Common myeloid progenitor, CD34-positive (primary cell): Measurements from ENCODE around the gene ANO2.

Experiments used
- CTCF ChIA-PET: fragments of 350-600 bp; sonication (Branson Sonifier 250); formaldehyde crosslinking; loops from one replicate; lab custom pipeline; 2021; ENCODE audit warnings: antibody characterized with exemption; lab: Charles Lee
- POLR2A ChIA-PET: fragments of 350-600 bp; sonication (Branson Sonifier 250); formaldehyde crosslinking; loops from one replicate; lab custom pipeline; 2021; ENCODE audit warnings: antibody characterized with exemption; lab: Charles Lee
- DNase-seq, 3 donors: peaks; one replicate each; pipeline versions ENCODE4 v3.0.0 to v3.0.0-alpha.2; 2013
- H3K27ac ChIP-seq, 2 experiments: 1 replicate in 1 of 2; 2 replicates in 1 of 2; pipeline ENCODE4 v1.7.0; 2013; ENCODE audit warnings: inconsistent platforms in 2 of 2, low read length in 2 of 2, mild to moderate bottlenecking in 2 of 2, low read depth in 1 of 2, moderate library complexity in 1 of 2; ENCODE audit not compliant: severe bottlenecking in 2 of 2, insufficient read depth in 1 of 2, poor library complexity in 1 of 2
- H3K27me3 ChIP-seq, 5 experiments: replicated peaks in 2 of 5; 1 replicate in 3 of 5; 2 replicates in 2 of 5; pipeline versions ENCODE4 v1.6.1 to v1.7.0; 2013; ENCODE audit warnings: low read length in 4 of 5, mild to moderate bottlenecking in 2 of 5, moderate library complexity in 2 of 5, inconsistent platforms in 1 of 5; ENCODE audit not compliant: insufficient read depth in 5 of 5, control insufficient read depth in 4 of 5
- H3K36me3 ChIP-seq, 4 experiments: 1 replicate in 2 of 4; 2 replicates in 2 of 4; pipeline versions ENCODE4 v1.6.1 to v1.7.0; 2013; ENCODE audit warnings: low read length in 3 of 4, control low read depth in 1 of 4, mild to moderate bottlenecking in 1 of 4; ENCODE audit not compliant: control insufficient read depth in 4 of 4, insufficient read depth in 4 of 4
- H3K4me1 ChIP-seq, 4 experiments: 1 replicate in 3 of 4; 2 replicates in 1 of 4; pipeline versions ENCODE4 v1.6.1 to v1.7.1; 2013; ENCODE audit warnings: low read length in 3 of 4, mild to moderate bottlenecking in 3 of 4, control low read depth in 1 of 4, inconsistent platforms in 1 of 4, moderate library complexity in 1 of 4; ENCODE audit not compliant: control insufficient read depth in 4 of 4, insufficient read depth in 4 of 4; ENCODE audit errors: control extremely low read depth in 1 of 4
- H3K4me3 ChIP-seq, 7 experiments: 1 replicate in 4 of 7; 2 replicates in 3 of 7; pipeline versions ENCODE4 v1.5.1 to v1.7.0; 2013; ENCODE audit warnings: mild to moderate bottlenecking in 7 of 7, low read length in 6 of 7, moderate library complexity in 6 of 7, inconsistent platforms in 2 of 7, low read depth in 2 of 7, control low read depth in 1 of 7; ENCODE audit not compliant: insufficient read depth in 4 of 7, control insufficient read depth in 1 of 7; ENCODE audit errors: extremely low read depth in 1 of 7
- H3K9me3 ChIP-seq, 5 experiments: 1 replicate in 4 of 5; 2 replicates in 1 of 5; pipeline versions ENCODE4 v1.6.1 to v1.7.1; 2013; ENCODE audit warnings: low read length in 4 of 5, mild to moderate bottlenecking in 2 of 5, inconsistent platforms in 1 of 5, low read depth in 1 of 5, moderate library complexity in 1 of 5; ENCODE audit not compliant: control insufficient read depth in 4 of 5, insufficient read depth in 2 of 5; ENCODE audit errors: control extremely low read depth in 1 of 5
- WGBS: methylation state at CpG from one replicate; pipeline ENCODE4 v1.1.5; 2013; ENCODE audit not compliant: insufficient coverage; 5-methylcytosine and 5-hydroxymethylcytosine counted together

The ANO2 gene

DNA sequence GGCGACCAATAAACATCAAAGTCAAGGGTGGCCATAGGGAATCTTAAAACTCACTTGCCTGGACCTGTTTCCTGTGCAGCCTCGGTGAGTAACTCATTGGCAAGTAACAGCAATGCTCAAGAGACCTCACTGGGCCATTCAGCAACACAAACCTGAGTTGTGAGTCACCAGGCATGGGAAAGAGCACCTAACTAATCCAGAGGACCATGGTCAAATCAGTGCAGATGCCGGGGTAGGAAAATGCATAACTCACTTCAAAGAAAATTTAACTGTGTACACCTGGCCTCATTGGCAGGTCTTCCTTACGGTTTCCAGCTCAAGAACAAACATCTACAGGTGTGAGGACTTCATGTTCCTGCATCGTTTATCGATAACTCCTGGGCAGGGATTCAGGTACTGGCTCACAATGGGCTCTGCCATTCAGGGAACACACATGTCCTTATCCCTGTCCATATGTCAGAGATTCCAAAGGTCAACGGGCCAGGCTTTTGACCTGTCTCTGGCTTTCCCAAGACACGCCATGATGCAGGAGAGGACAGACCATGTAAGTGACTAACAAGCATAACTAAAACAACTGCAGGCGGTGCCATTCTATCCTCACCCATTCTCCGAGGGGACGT lies 211.8 kb downstream of the ANO2 start:
- WGBS = 96% methylated on average over 11 of the region's 11 CpGs
- Histone ChIP-seq H3K27me3 (no peaks in the 10 kb centered on the region), H3K4me3 (no peak overlapping the region), H3K4me1 (peaks cover 0 to 3% (median 1%) of the 10 kb centered on the region in 4 experiments), H3K27ac (no peak overlapping the region), H3K36me3 (no peaks in the 10 kb centered on the region), H3K9me3 (no peaks in the 10 kb centered on the region)
- CTCF ChIA-PET = interaction anchor here (1.0 kb wide), 2 partner anchors 10 to 14 kb away, joined by 3 read pairs; no protein-coding TSS in a partner anchor
- DNase-seq = no peak
- POLR2A ChIA-PET = no interaction called here

DNA sequence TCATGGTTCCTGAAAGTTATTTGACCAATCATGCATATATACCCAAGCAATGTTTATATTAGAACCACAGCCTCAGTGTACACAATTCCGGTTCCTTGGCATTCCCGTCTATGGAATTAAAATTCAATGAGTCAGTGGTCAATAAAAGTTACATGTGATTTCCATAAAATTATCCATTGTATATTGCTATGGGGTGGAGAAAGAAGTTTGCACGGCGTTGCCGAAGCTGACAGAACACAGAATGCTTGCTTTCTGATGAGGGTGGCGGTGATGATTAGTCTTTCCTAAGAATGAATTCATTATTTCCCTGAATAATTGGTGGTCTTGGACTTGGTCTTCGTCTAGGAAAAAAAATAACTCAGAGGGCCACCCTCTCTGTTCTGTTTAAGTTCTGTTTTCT lies 214.1 kb downstream of the ANO2 start:
- POLR2A ChIA-PET = no interaction called here
- H3K4me3 ChIP-seq = no peak overlapping the region
- H3K27me3 ChIP-seq = no peaks in the 10 kb centered on the region
- H3K36me3 ChIP-seq = no peaks in the 10 kb centered on the region
- WGBS = 97% methylated on average over 5 of the region's 7 CpGs
- H3K4me1 ChIP-seq = peaks cover 0 to 7% (median 3%) of the 10 kb centered on the region in 4 experiments
- CTCF ChIA-PET = interaction anchor here (1.1 kb wide), 1 partner anchor 10 kb away, joined by 4 read pairs; no protein-coding TSS in a partner anchor
- no peak overlapping the region for H3K27ac ChIP-seq
- DNase-seq = no peak
- H3K9me3 ChIP-seq = no peaks in the 10 kb centered on the region

DNA sequence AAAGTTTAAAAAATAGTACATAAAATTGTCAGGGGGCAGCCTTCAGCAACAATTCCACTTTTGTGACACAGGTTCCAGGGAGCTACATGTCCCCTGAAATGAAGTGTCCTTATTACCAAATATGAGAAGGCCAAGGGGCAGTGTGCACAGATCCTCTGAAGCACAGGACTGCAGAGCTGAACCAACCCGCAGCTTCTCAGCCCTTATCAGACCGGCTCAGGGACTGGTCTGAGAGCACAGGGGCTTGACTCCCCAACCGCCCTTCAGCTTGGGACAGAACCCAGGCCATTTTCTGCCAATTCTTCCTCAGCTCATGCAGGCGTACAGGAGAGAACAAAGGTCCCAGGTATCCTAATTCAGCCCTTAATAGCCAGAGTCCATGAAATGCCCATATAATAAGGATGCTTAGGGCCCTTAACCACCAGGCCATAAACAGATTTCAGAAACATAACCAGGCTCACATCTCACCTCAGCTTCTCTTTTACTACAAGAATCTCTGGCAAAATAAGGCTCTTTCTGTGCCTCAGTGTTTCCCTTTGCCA lies 221.3 kb downstream of the ANO2 start:
- WGBS = 88% methylated on average over 4 of the region's 4 CpGs

DNA sequence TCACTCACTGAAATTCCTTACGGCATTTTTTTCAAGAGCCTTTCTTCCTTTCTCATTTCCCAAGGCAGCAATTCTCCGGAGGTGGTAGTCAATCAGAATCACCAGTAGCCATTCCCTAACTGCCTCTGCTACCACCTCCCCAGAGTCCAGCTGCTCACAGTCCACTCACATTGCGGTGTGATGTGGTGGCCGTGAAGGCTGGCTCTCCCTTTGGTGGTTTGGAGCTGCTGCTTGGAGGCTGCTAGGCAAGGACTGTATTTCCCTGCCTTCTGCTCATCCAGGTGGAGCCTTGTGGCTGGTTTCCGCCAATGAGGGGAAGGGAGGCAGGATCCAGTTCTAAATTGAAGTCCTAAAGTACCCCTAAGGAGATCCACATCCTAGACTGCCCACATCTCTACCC lies 222.0 kb downstream of the ANO2 start:
- peaks cover 2 to 60% (median 26%) of the 10 kb centered on the region in 4 experiments for H3K4me1 ChIP-seq
- 100% methylated on average over 4 of the region's 5 CpGs for WGBS
- POLR2A ChIA-PET = no interaction called here
- CTCF ChIA-PET = interaction anchor here (1.3 to 5.8 kb wide), 3 partner anchors 10 to 26 kb away, joined by 3 to 23 read pairs (median 4); no protein-coding TSS in a partner anchor
- DNase-seq = no peak
- H3K27me3 ChIP-seq = no peaks in the 10 kb centered on the region
- H3K4me3 ChIP-seq = no peak overlapping the region
- no peak overlapping the region for H3K27ac ChIP-seq
- no peaks in the 10 kb centered on the region for H3K36me3 ChIP-seq
- H3K9me3 ChIP-seq = no peaks in the 10 kb centered on the region

More for the DNA sequence above, 221.3 kb downstream of the ANO2 start:
- Histone ChIP-seq H3K27me3 (no peaks in the 10 kb centered on the region), H3K36me3 (no peaks in the 10 kb centered on the region), H3K4me3 (no peak overlapping the region), H3K27ac (no peak overlapping the region), H3K9me3 (no peaks in the 10 kb centered on the region), H3K4me1 (peaks cover 2 to 53% (median 23%) of the 10 kb centered on the region in 4 experiments)
- POLR2A ChIA-PET = no interaction called here
- CTCF ChIA-PET = interaction anchor here (1.0 to 5.8 kb wide), 4 partner anchors 9 to 25 kb away, joined by 3 to 23 read pairs (median 4); no protein-coding TSS in a partner anchor
- DNase-seq = peak in 1 of 3 donors; percentile 16

DNA sequence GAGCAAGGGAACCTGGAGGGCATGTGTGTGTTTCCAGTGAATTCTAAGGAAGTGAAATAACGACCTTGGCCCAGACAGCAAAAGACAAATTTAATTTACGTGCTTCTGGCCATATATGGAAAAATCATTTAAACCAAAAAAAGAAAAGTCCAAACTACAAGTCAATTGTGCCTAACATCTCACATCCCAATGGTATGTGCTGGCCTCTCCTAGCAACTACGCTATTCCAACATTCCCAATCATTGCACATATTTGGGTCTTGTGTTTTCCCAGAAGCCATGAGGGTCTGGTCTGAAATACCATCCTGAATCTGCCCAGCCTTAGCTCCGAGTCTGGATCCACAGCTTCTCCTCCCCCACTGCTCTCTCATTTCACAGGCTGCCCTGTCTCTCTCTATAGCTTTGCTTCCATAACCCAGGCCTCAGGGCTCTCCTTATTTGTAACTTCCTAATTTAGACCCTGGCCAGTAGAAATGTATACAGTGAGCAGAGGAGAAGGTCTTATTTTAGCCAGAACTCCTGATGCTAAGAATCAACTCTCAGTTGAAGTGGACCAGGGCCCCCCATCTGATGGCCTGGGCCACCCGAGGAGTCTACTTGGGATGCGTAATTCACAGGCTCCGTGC lies 224.6 kb downstream of the ANO2 start:
- peaks cover 2 to 61% (median 24%) of the 10 kb centered on the region in 4 experiments for H3K4me1 ChIP-seq
- CTCF ChIA-PET = interaction anchor here (5.8 kb wide), 1 partner anchor 25 kb away, joined by 23 read pairs; no protein-coding TSS in a partner anchor
- WGBS = 70% methylated on average over 3 of the region's 7 CpGs
- H3K27ac ChIP-seq = no peak overlapping the region
- H3K4me3 ChIP-seq = no peak overlapping the region
- H3K9me3 ChIP-seq = no peaks in the 10 kb centered on the region
- POLR2A ChIA-PET = no interaction called here
- no peaks in the 10 kb centered on the region for H3K36me3 ChIP-seq
- DNase-seq = no peak
- H3K27me3 ChIP-seq = no peaks in the 10 kb centered on the region

DNA sequence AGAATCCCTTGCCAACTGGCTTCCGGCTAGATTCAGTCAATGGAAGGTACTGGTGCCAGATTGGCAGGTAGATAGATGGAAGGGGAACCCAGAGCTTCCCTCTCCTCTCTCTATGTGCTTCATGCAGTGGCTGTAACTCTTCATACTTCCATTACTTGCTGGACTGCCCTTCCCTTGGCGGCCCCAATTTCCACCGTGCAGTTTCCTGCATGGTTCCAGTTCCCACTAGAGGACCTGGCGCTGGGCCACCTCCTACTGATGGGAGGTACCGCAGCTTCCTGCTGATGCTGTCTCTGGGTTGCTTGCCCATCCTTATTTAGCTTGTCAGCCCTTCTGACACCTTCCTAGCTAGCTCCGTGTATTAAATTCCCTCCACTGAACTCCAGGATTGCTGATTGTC lies 226.4 kb downstream of the ANO2 start:
- CTCF ChIA-PET = interaction anchor here (1.5 to 5.8 kb wide), 2 partner anchors 15 to 27 kb away, joined by 3 to 23 read pairs; no protein-coding TSS in a partner anchor
- no peak overlapping the region for H3K4me3 ChIP-seq
- WGBS = 40% methylated on average over 5 of the region's 6 CpGs
- no peaks in the 10 kb centered on the region for H3K27me3 ChIP-seq
- POLR2A ChIA-PET = no interaction called here
- peak in 2 of 3 donors; percentile 35 to 41 for DNase-seq
- no peaks in the 10 kb centered on the region for H3K9me3 ChIP-seq
- no peaks in the 10 kb centered on the region for H3K36me3 ChIP-seq
- peaks cover 2 to 56% (median 24%) of the 10 kb centered on the region in 4 experiments for H3K4me1 ChIP-seq
- H3K27ac ChIP-seq = no peak overlapping the region

DNA sequence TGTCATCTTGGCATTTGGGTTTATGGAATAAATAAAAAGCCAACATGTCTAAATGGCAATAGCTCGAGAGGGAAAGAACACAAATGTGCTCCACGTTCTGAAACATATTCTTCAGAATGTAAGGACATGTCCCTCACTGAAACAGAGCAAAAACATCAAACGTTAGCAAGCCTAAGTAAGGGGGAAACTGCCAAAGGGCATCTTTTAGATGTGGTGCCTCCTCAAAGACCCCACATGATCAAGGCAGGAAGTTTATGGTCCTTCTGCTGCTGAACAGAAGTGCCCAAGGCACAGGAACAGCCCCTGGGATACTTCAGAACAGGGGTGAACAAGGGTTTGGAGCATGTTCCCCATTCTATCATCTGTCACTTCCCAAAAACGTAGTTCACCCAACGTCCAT lies 227.0 kb downstream of the ANO2 start:
- ChIA-PET POLR2A (no interaction called here), CTCF (no interaction called here)
- no peaks in the 10 kb centered on the region for H3K36me3 ChIP-seq
- peaks cover 2 to 52% (median 24%) of the 10 kb centered on the region in 4 experiments for H3K4me1 ChIP-seq
- H3K4me3 ChIP-seq = no peak overlapping the region
- DNase-seq = no peak
- no peak overlapping the region for H3K27ac ChIP-seq
- WGBS = 67% methylated on average over 1 of the region's 5 CpGs
- H3K27me3 ChIP-seq = no peaks in the 10 kb centered on the region
- no peaks in the 10 kb centered on the region for H3K9me3 ChIP-seq
